Small intestine (tissue), 7 donors: ENCODE measurements around the gene MED28. TPM values are rescaled to one million over a fixed set of nuclear protein-coding genes. Genes with fewer than 3 reads are reported as not detected.

Source experiments
- DNase-seq, 2 donors: peaks; one replicate each; pipeline versions ENCODE4 v3.0.0 to v3.0.0-alpha.2; 2013
- FAIRE-seq: peaks from 2 replicates; lab custom pipeline; 2012; peaks lifted over from hg19 to GRCh38; lab: Jason Lieb, UNC
- H3K27ac ChIP-seq, 3 donors: one replicate each; pipeline ENCODE4 v1.5.1; 2013; ENCODE audit warnings: low read length in 2 of 3, mild to moderate bottlenecking in 2 of 3, control low read depth in 1 of 3, inconsistent platforms in 1 of 3, low read depth in 1 of 3, moderate library complexity in 1 of 3
- H3K27me3 ChIP-seq, 3 donors: one replicate each; pipeline ENCODE4 v1.6.1; 2013; ENCODE audit warnings: low read length in 3 of 3, inconsistent platforms in 1 of 3; ENCODE audit not compliant: control insufficient read depth in 3 of 3, insufficient read depth in 3 of 3
- H3K36me3 ChIP-seq, 3 donors: one replicate each; pipeline ENCODE4 v1.6.1; 2013; ENCODE audit warnings: low read length in 3 of 3, inconsistent platforms in 1 of 3, low read depth in 1 of 3, mild to moderate bottlenecking in 1 of 3, moderate library complexity in 1 of 3; ENCODE audit not compliant: control insufficient read depth in 3 of 3, insufficient read depth in 2 of 3
- H3K4me1 ChIP-seq, 3 donors: one replicate each; pipeline ENCODE4 v1.6.1; 2013; ENCODE audit warnings: low read length in 2 of 3, inconsistent platforms in 1 of 3, low read depth in 1 of 3, mild to moderate bottlenecking in 1 of 3, moderate library complexity in 1 of 3; ENCODE audit not compliant: control insufficient read depth in 3 of 3, insufficient read depth in 2 of 3
- H3K4me3 ChIP-seq, 3 donors: one replicate each; pipeline ENCODE4 v1.5.1; 2013; ENCODE audit warnings: low read length in 3 of 3, control low read depth in 1 of 3, inconsistent platforms in 1 of 3, low read depth in 1 of 3, mild to moderate bottlenecking in 1 of 3, moderate library complexity in 1 of 3
- H3K9me3 ChIP-seq, 2 donors: one replicate each; pipeline ENCODE4 v1.6.1; 2013; ENCODE audit warnings: low read depth in 1 of 2, low read length in 1 of 2; ENCODE audit not compliant: control insufficient read depth in 2 of 2, insufficient read depth in 1 of 2
- WGBS, 3 donors: extraction: QIAGEN DNeasy Blood & Tissue Kit; methylation state at CpG; one replicate each; pipeline ENCODE4 v1.1.7; 2013; 5-methylcytosine and 5-hydroxymethylcytosine counted together
- polyA plus RNA-seq, 4 donors: library from polyadenylated mRNA; stranded (reverse) in 3 of 4; unstranded in 1 of 4; fragments of 200-250 nt in 3 of 4; fragments of 120-200 nt in 1 of 4; gene quantifications; one replicate each; pipeline versions ENCODE4 v1.2.1 to v1.2.3, GENCODE V29; 2013
- donor health status: healthy with polysubstance abuse.
- donor health status: control.
- donor health status: control.
- donor health status: Bipolar disorder and iron deficiency.
- donor health status: healthy.

Gene MED28
- polyA plus RNA-seq, 4 donors = 5.1 to 53.1 (median 10.6) TPM

- no peaks in the 10 kb centered on the region for H3K36me3 ChIP-seq
- DNase-seq (no peak), FAIRE-seq (no peak)
- no peaks in the 10 kb centered on the region for H3K9me3 ChIP-seq
- whole genome bisulfite sequencing, 3 donors = 62 to 81% (median 64%) methylated on average over 7 of the region's 7 CpGs
- no peaks in the 10 kb centered on the region for H3K4me1 ChIP-seq
- H3K27me3 ChIP-seq = no peaks in the 10 kb centered on the region
- H3K27ac ChIP-seq = no peak overlapping the region
- no peak overlapping the region for H3K4me3 ChIP-seq
Observed at GRCh38 chr4:17681281-17682221, 67.1 kb downstream of the MED28 start.

GRCh38 chr4:17682222-17682566 is 67.8 kb downstream of the MED28 start:
- Histone ChIP-seq H3K27me3 (no peaks in the 10 kb centered on the region), H3K9me3 (no peaks in the 10 kb centered on the region), H3K27ac (no peak overlapping the region), H3K36me3 (no peaks in the 10 kb centered on the region), H3K4me1 (no peaks in the 10 kb centered on the region), H3K4me3 (no peak overlapping the region)
- FAIRE-seq (no peak), DNase-seq (no peak)
- WGBS, 3 donors = 42 to 69% (median 46%) methylated on average over 2 of the region's 2 CpGs

Other genes starting within 250 kb of the MED28 start
- gene QDPR, start 102.6 kb upstream of the MED28 start, polyA plus RNA-seq = 10 to 100 TPM; 31.6 to 80.9 (median 39.0) TPM
- not detected for gene CLRN2, start 99.5 kb upstream of the MED28 start, polyA plus RNA-seq
- gene LAP3, start 37.4 kb upstream of the MED28 start, polyA plus RNA-seq = 100 to 1,000 TPM in 1 of 4 donors, 10 to 100 TPM in 3; 55.9 to 113 (median 69.0) TPM
- under 1 TPM in 2 of 4 donors, not detected in 2; 0.03 to 0.04 TPM for gene FAM184B, start 167.0 kb downstream of the MED28 start, polyA plus RNA-seq
- gene DCAF16, start 196.1 kb downstream of the MED28 start, polyA plus RNA-seq = 10 to 100 TPM in 2 of 4 donors, 1 to 10 TPM in 2; 3.8 to 40.4 (median 8.4) TPM
- gene NCAPG, start 196.3 kb downstream of the MED28 start, polyA plus RNA-seq = 10 to 100 TPM in 2 of 4 donors, 1 to 10 TPM in 1, under 1 TPM in 1; 0.54 to 11.7 (median 6.5) TPM